HEK293 (cell line): ENCODE data around the gene MBLAC1.

Experiments used
- AEBP2 ChIP-seq: fragments of 450-650 bp; formaldehyde crosslinking; IDR thresholded peaks from 2 replicates; pipeline ENCODE4 v1.5.1; 2016; ENCODE audit warnings: missing biosample characterization, missing genetic modification characterization, borderline replicate concordance
- GLIS2 ChIP-seq: fragments of 450-650 bp; formaldehyde crosslinking; IDR thresholded peaks from 2 replicates; pipeline ENCODE4 v1.5.1; 2016; ENCODE audit warnings: missing biosample characterization, missing genetic modification characterization
- KLF1 ChIP-seq: fragments of 450-650 bp; formaldehyde crosslinking; IDR thresholded peaks from 2 replicates; pipeline ENCODE4 v1.5.1; 2016; ENCODE audit warnings: missing biosample characterization, missing genetic modification characterization
- MEIS1 ChIP-seq: sonication (generic); formaldehyde crosslinking; IDR thresholded peaks from 2 replicates; pipeline ENCODE4 v1.8.1; 2022; ENCODE audit warnings: missing genetic modification reagents, mild to moderate bottlenecking, borderline replicate concordance
- PRDM6 ChIP-seq: fragments of 450-650 bp; formaldehyde crosslinking; IDR thresholded peaks from 2 replicates; pipeline ENCODE4 v1.5.1; 2017; ENCODE audit warnings: missing biosample characterization, missing genetic modification characterization
- RBAK ChIP-seq: fragments of 450-650 bp; formaldehyde crosslinking; IDR thresholded peaks from 2 replicates; pipeline ENCODE4 v1.5.1; 2016; ENCODE audit warnings: missing biosample characterization, missing genetic modification characterization
- SP2 ChIP-seq: fragments of 450-650 bp; formaldehyde crosslinking; IDR thresholded peaks from 2 replicates; pipeline ENCODE4 v1.5.1; 2016; ENCODE audit warnings: missing biosample characterization, missing genetic modification characterization
- ZBTB7A ChIP-seq: fragments of 450-650 bp; formaldehyde crosslinking; IDR thresholded peaks from 2 replicates; pipeline ENCODE4 v1.5.1; 2016; ENCODE audit warnings: low read depth, missing biosample characterization, missing genetic modification characterization
- ZEB2 ChIP-seq: fragments of 450-650 bp; formaldehyde crosslinking; IDR thresholded peaks from 2 replicates; pipeline ENCODE4 v1.5.1; 2016; ENCODE audit warnings: missing biosample characterization, missing genetic modification characterization
- ZFP69B ChIP-seq: fragments of 450-650 bp; formaldehyde crosslinking; IDR thresholded peaks from 2 replicates; pipeline ENCODE4 v1.5.1; 2016; ENCODE audit warnings: missing biosample characterization, missing genetic modification characterization
- ZNF10 ChIP-seq: fragments of 450-650 bp; formaldehyde crosslinking; IDR thresholded peaks from 2 replicates; pipeline ENCODE4 v1.5.1; 2017; ENCODE audit warnings: missing biosample characterization, missing genetic modification characterization
- ZNF140 ChIP-seq: fragments of 450-650 bp; formaldehyde crosslinking; IDR thresholded peaks from 2 replicates; pipeline ENCODE4 v1.5.1; 2016; ENCODE audit warnings: missing biosample characterization, missing genetic modification characterization
- ZNF155 ChIP-seq: fragments of 450-650 bp; formaldehyde crosslinking; IDR thresholded peaks from 2 replicates; pipeline ENCODE4 v1.5.1; 2016; ENCODE audit warnings: missing biosample characterization, missing genetic modification characterization
- ZNF239 ChIP-seq: fragments of 450-650 bp; formaldehyde crosslinking; IDR thresholded peaks from 2 replicates; pipeline ENCODE4 v1.5.1; 2016; ENCODE audit warnings: missing biosample characterization, missing genetic modification characterization
- ZNF280C ChIP-seq: fragments of 450-650 bp; formaldehyde crosslinking; IDR thresholded peaks from 2 replicates; pipeline ENCODE4 v1.5.1; 2016; ENCODE audit warnings: missing biosample characterization, missing genetic modification characterization
- ZNF292 ChIP-seq: fragments of 450-650 bp; formaldehyde crosslinking; IDR thresholded peaks from 2 replicates; pipeline ENCODE4 v1.5.1; 2016; ENCODE audit warnings: low read depth, missing biosample characterization, missing genetic modification characterization, borderline replicate concordance
- ZNF335 ChIP-seq: fragments of 450-650 bp; formaldehyde crosslinking; conservative IDR thresholded peaks from 2 replicates; pipeline ENCODE4 v1.5.1; 2016; ENCODE audit warnings: missing biosample characterization, missing genetic modification characterization
- ZNF394 ChIP-seq: fragments of 450-650 bp; formaldehyde crosslinking; IDR thresholded peaks from 2 replicates; pipeline ENCODE4 v1.5.1; 2016; ENCODE audit warnings: missing biosample characterization, missing genetic modification characterization, mild to moderate bottlenecking, moderate library complexity, borderline replicate concordance
- ZNF596 ChIP-seq: fragments of 450-650 bp; IDR thresholded peaks from 2 replicates; pipeline ENCODE4 v1.5.0; 2018; ENCODE audit warnings: missing biosample characterization, mild to moderate bottlenecking, missing genetic modification characterization, moderate library complexity
- ZNF621 ChIP-seq: fragments of 450-650 bp; formaldehyde crosslinking; IDR thresholded peaks from 2 replicates; pipeline ENCODE4 v1.5.1; 2017; ENCODE audit warnings: missing biosample characterization, missing genetic modification characterization
- ZNF768 ChIP-seq: fragments of 450-650 bp; formaldehyde crosslinking; IDR thresholded peaks from 2 replicates; pipeline ENCODE4 v1.5.1; 2018; ENCODE audit warnings: missing biosample characterization, mild to moderate bottlenecking, missing genetic modification characterization
- ZNF843 ChIP-seq: fragments of 450-650 bp; formaldehyde crosslinking; IDR thresholded peaks from 2 replicates; pipeline ENCODE4 v1.5.1; 2016; ENCODE audit warnings: missing biosample characterization, missing genetic modification characterization
- ZSCAN30 ChIP-seq: fragments of 450-650 bp; IDR thresholded peaks from 2 replicates; pipeline ENCODE4 v1.5.1; 2018; ENCODE audit warnings: missing biosample characterization, mild to moderate bottlenecking, missing genetic modification characterization, moderate library complexity
- ZSCAN5A ChIP-seq: fragments of 450-650 bp; formaldehyde crosslinking; IDR thresholded peaks from 2 replicates; pipeline ENCODE4 v1.5.1; 2016; ENCODE audit warnings: missing biosample characterization, missing genetic modification characterization
- ZXDB ChIP-seq: fragments of 450-650 bp; formaldehyde crosslinking; IDR thresholded peaks from 2 replicates; pipeline ENCODE4 v1.5.1; 2016; ENCODE audit warnings: missing biosample characterization, missing genetic modification characterization
- TF ChIP-seq, protein P1 (sequence below): fragments of 450-650 bp; formaldehyde crosslinking; IDR thresholded peaks from 2 replicates; pipeline ENCODE4; 2016; ENCODE audit warnings: missing biosample characterization, missing genetic modification characterization
- TF ChIP-seq, protein P2 (sequence below): fragments of 450-650 bp; formaldehyde crosslinking; IDR thresholded peaks from 2 replicates; pipeline ENCODE4 v1.5.1; 2016; ENCODE audit warnings: missing biosample characterization, missing genetic modification characterization

Gene MBLAC1

GRCh38 chr7:100158229-100159098 lies 31.7 kb downstream of the MBLAC1 start, which contains the start of gene TRAPPC14 (continued):
- no peak for TF ChIP-seq ZNF280C (tag by site-specific recombination)
- no peak for TF ChIP-seq ZNF768
- TF ChIP-seq MEIS1 = no peak
- TF ChIP-seq ZNF621 (tag by site-specific recombination) = no peak
- 0 out of 2 replicates have a peak, but pooled peaks have one; percentile 39 for TF ChIP-seq ZSCAN30 (tag by site-specific recombination)
- TF ChIP-seq GLIS2 (tag by site-specific recombination) = no peak; the same call in 1 of the 2 replicates
- no peak for TF ChIP-seq ZNF292
- TF ChIP-seq SP2 (tag by site-specific recombination) = peak; percentile 94
- TF ChIP-seq KLF1 (tag by site-specific recombination) = peak; percentile 37; the same call in 1 of the 2 replicates
- no peak for TF ChIP-seq ZSCAN5A (tag by site-specific recombination)
- no peak for TF ChIP-seq ZFP69B
- no peak for TF ChIP-seq ZNF239 (tag by site-specific recombination)
- TF ChIP-seq ZNF10 (tag by site-specific recombination) = no peak
- TF ChIP-seq ZNF596 (tag by site-specific recombination) = no peak
- no peak for TF ChIP-seq ZBTB7A (tag by site-specific recombination)
- no peak for TF ChIP-seq AEBP2 (tag by site-specific recombination)
- peak; percentile 61; the same call in 1 of the 2 replicates for TF ChIP-seq ZXDB (tag by site-specific recombination)
- no peak for TF ChIP-seq PRDM6 (tag by site-specific recombination)
- TF ChIP-seq ZNF140 (tag by site-specific recombination) = no peak
- TF ChIP-seq, protein P1, sequence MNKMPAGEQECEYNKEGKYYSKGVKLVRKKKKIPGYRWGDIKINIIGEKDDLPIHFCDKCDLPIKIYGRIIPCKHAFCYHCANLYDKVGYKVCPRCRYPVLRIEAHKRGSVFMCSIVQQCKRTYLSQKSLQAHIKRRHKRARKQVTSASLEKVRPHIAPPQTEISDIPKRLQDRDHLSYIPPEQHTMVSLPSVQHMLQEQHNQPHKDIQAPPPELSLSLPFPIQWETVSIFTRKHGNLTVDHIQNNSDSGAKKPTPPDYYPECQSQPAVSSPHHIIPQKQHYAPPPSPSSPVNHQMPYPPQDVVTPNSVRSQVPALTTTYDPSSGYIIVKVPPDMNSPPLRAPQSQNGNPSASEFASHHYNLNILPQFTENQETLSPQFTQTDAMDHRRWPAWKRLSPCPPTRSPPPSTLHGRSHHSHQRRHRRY (tag by site-specific recombination) = no peak
- no peak for TF ChIP-seq RBAK (tag by site-specific recombination)
- TF ChIP-seq ZEB2 (tag by site-specific recombination) = peak; percentile 89; the same call in 1 of the 2 replicates
- no peak for TF ChIP-seq ZNF843 (tag by site-specific recombination)
- 0 out of 2 replicates have a peak, but pooled peaks have one; percentile 24 for TF ChIP-seq ZNF394
- peak; percentile 81 for TF ChIP-seq ZNF335
- no peak for TF ChIP-seq ZNF155 (tag by site-specific recombination)
- TF ChIP-seq, protein P2, sequence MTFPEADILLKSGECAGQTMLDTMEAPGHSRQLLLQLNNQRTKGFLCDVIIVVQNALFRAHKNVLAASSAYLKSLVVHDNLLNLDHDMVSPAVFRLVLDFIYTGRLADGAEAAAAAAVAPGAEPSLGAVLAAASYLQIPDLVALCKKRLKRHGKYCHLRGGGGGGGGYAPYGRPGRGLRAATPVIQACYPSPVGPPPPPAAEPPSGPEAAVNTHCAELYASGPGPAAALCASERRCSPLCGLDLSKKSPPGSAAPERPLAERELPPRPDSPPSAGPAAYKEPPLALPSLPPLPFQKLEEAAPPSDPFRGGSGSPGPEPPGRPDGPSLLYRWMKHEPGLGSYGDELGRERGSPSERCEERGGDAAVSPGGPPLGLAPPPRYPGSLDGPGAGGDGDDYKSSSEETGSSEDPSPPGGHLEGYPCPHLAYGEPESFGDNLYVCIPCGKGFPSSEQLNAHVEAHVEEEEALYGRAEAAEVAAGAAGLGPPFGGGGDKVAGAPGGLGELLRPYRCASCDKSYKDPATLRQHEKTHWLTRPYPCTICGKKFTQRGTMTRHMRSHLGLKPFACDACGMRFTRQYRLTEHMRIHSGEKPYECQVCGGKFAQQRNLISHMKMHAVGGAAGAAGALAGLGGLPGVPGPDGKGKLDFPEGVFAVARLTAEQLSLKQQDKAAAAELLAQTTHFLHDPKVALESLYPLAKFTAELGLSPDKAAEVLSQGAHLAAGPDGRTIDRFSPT = no peak
